ENCODE measurements around the gene PTGDR2. TPM values are rescaled to one million over a fixed set of nuclear protein-coding genes. Genes with fewer than 3 reads are reported as not detected.
A peak's percentile ranks its signal among the peaks of the same experiment; 100 is the strongest.

The PTGDR2 gene
- total RNA-seq, 1 experiment from 2014 or later = 0.07 TPM

- no peak for TF ChIP-seq ZNF532 (CRISPR knock-in tag; IDR thresholded peaks at IDR 0.05; ENCODE audit: borderline replicate concordance)
- TF ChIP-seq ZBTB21 (CRISPR knock-in tag; IDR thresholded peaks at IDR 0.05; ENCODE audit: borderline replicate concordance) = no peak
- peak; percentile 48; the same call in 1 of the 2 replicates for TF ChIP-seq USF2 (CRISPR knock-in tag; IDR thresholded peaks at IDR 0.05)
- TF ChIP-seq ZNF396 (CRISPR knock-in tag; IDR thresholded peaks at IDR 0.05; ENCODE audit: borderline replicate concordance) = no peak
- peak; percentile 79; the same call in 1 of the 2 replicates for TF ChIP-seq MAX (CRISPR knock-in tag; IDR thresholded peaks at IDR 0.05)
- no peak for TF ChIP-seq TEAD1 (CRISPR knock-in tag; IDR thresholded peaks at IDR 0.05)
Measured at GRCh38 chr11:60852117-60852981, 3.4 kb downstream of the PTGDR2 start (continued).

GRCh38 chr11:60851327-60852104, 4.2 kb downstream of the PTGDR2 start:
- Mint-ChIP-seq H3K9me3 (no peaks in the 10 kb centered on the region), H3K4me1 (peaks cover 10% of the 10 kb centered on the region), H3K4me3 (peak overlapping the region; percentile 53), H3K36me3 (peaks cover 22% of the 10 kb centered on the region), H3K27me3 (ENCODE audit: low read depth) (peaks cover 13% of the 10 kb centered on the region), H3K27ac (no peak overlapping the region)
- ATAC-seq (peak; percentile 10; the same call in 1 of the 2 replicates), DNase-seq (ENCODE audit: low spot score) (no peak)
- ChIA-PET CTCF (interaction anchor here (0.6 to 2.1 kb wide), 9 partner anchors 9 to 76 kb away, joined by 3 to 13 read pairs (median 6); no protein-coding TSS in a partner anchor), POLR2A (interaction anchor here (0.6 to 1.1 kb wide), 2 partner anchors 36 to 419 kb away, joined by 3 read pairs; no protein-coding TSS in a partner anchor)
- no peak for TF ChIP-seq E2F1 (CRISPR knock-in tag; IDR thresholded peaks at IDR 0.05)

- no peaks in the 10 kb centered on the region for H3K9me3 Mint-ChIP-seq
- no peak for DNase-seq (ENCODE audit: low spot score)
- H3K27me3 Mint-ChIP-seq (ENCODE audit: low read depth) = peaks cover 11% of the 10 kb centered on the region
- no peak overlapping the region for H3K4me3 Mint-ChIP-seq
- H3K4me1 Mint-ChIP-seq = peaks cover 16% of the 10 kb centered on the region
- ChIA-PET CTCF (interaction anchor here (1.4 to 2.1 kb wide), 2 partner anchors 19 to 38 kb away, joined by 7 read pairs; no protein-coding TSS in a partner anchor), POLR2A (no interaction called here)
- ATAC-seq = no peak
- H3K36me3 Mint-ChIP-seq = peaks cover 22% of the 10 kb centered on the region
- no peak overlapping the region for H3K27ac Mint-ChIP-seq
- TF ChIP-seq CREM (CRISPR knock-in tag; IDR thresholded peaks at IDR 0.05) (no peak), ZNF138 (CRISPR knock-in tag; conservative IDR thresholded peaks at IDR 0.05) (no peak), SMAD4 (CRISPR knock-in tag; IDR thresholded peaks at IDR 0.05) (no peak), ZNF263 (CRISPR knock-in tag; IDR thresholded peaks at IDR 0.05; ENCODE audit: low read depth) (no peak), PRRX2 (CRISPR knock-in tag; IDR thresholded peaks at IDR 0.05) (no peak), ELF4 (CRISPR knock-in tag; IDR thresholded peaks at IDR 0.05; ENCODE audit: low read depth) (no peak), ZNF232 (CRISPR knock-in tag; IDR thresholded peaks at IDR 0.05) (no peak), NFATC4 (CRISPR knock-in tag; IDR thresholded peaks at IDR 0.05) (no peak), PREB (CRISPR knock-in tag; IDR thresholded peaks at IDR 0.05; ENCODE audit: borderline replicate concordance) (no peak), CREB1 (CRISPR knock-in tag; IDR thresholded peaks at IDR 0.05) (no peak), GRHL2 (CRISPR knock-in tag; IDR thresholded peaks at IDR 0.05; ENCODE audit: insufficient replicate concordance, severe bottlenecking) (no peak), USF2 (CRISPR knock-in tag; IDR thresholded peaks at IDR 0.05) (no peak), IRF1 (CRISPR knock-in tag; IDR thresholded peaks at IDR 0.05) (no peak)
Measured at GRCh38 chr11:60849641-60850520, 5.9 kb downstream of the PTGDR2 start.
